Measurements from ENCODE around the gene PLA2R1.

PLA2R1 gene

GRCh38 chr2:159938395-159938794 lies 124.0 kb downstream of the PLA2R1 start:
- TF ChIP-seq, protein P1, sequence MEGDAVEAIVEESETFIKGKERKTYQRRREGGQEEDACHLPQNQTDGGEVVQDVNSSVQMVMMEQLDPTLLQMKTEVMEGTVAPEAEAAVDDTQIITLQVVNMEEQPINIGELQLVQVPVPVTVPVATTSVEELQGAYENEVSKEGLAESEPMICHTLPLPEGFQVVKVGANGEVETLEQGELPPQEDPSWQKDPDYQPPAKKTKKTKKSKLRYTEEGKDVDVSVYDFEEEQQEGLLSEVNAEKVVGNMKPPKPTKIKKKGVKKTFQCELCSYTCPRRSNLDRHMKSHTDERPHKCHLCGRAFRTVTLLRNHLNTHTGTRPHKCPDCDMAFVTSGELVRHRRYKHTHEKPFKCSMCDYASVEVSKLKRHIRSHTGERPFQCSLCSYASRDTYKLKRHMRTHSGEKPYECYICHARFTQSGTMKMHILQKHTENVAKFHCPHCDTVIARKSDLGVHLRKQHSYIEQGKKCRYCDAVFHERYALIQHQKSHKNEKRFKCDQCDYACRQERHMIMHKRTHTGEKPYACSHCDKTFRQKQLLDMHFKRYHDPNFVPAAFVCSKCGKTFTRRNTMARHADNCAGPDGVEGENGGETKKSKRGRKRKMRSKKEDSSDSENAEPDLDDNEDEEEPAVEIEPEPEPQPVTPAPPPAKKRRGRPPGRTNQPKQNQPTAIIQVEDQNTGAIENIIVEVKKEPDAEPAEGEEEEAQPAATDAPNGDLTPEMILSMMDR (conservative IDR thresholded peaks at IDR 0.05; ENCODE audit: control insufficient read depth, insufficient read depth, low read depth, low read length), result no peak
- H3K4me3 ChIP-seq (ENCODE audit: control insufficient read depth, low read depth, low read length), result no peak overlapping the region
- DNase-seq (ENCODE audit: low read depth), result no peak

DNA sequence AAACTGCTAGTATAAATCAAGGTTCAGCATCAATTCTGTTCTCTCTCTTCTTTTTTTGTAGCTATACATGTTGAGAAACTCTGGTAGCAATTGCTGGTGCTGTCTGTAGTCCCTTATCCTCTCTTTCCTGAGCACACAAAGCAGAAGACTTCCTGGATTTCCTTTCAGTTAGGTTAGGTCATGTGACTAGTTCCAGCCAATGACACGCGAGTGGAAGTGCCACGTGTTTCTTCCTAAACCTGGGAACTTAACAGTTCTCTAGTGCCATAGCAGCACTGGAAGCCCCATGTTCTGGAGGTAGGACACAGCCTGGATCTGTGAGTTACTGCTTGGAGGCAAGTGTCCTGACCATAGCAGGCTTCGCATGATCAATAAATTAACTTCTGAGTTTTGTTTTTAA lies 125.9 kb downstream of the PLA2R1 start:
- TF ChIP-seq, protein P1 (conservative IDR thresholded peaks at IDR 0.05; ENCODE audit: control insufficient read depth, insufficient read depth, low read depth, low read length), result no peak
- no peak overlapping the region for H3K4me3 ChIP-seq (ENCODE audit: control insufficient read depth, low read depth, low read length)
- DNase-seq (ENCODE audit: low read depth), result no peak

GRCh38 chr2:159933727-159934049 lies 128.7 kb downstream of the PLA2R1 start:
- DNase-seq (ENCODE audit: low read depth), result no peak
- TF ChIP-seq, protein P1 (conservative IDR thresholded peaks at IDR 0.05; ENCODE audit: control insufficient read depth, insufficient read depth, low read depth, low read length), result no peak
- H3K4me3 ChIP-seq (ENCODE audit: control insufficient read depth, low read depth, low read length), result no peak overlapping the region

DNA sequence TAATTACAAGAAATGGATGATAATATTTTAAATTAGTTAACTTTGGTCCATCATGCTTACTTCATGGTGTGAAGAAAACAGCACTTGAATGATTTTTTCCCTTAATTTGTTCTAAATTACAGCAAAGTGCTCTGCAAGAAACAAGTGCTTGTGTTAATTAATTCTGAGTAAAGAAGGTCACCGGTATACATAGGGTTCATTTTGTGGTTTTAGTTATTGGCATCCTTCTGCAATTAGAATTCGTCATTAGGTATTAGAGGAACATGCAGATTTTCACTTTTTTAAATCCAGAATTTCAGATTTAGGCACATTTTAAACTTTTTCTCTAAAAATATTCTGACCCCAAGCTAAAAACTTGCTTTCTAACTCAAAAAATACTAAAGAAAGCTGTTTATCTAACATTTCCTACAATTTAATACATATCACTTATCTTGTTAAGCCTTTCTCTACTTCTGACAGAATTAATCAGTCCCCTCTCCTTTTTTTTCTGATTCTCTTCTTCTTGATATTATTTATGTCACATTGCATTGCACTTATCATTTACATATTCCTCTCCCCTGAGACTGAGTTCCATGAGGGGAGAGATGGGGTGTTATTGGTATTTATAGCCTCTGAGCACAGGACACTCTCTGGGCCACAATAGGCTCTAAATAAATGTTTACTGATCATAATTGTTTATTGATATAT lies 129.2 kb downstream of the PLA2R1 start:
- DNase-seq (ENCODE audit: low read depth), result no peak
- TF ChIP-seq, protein P1 (conservative IDR thresholded peaks at IDR 0.05; ENCODE audit: control insufficient read depth, insufficient read depth, low read depth, low read length), result no peak
- H3K4me3 ChIP-seq (ENCODE audit: control insufficient read depth, low read depth, low read length), result no peak overlapping the region

- DNase-seq (ENCODE audit: low read depth), result no peak
- no peak overlapping the region for H3K4me3 ChIP-seq (ENCODE audit: control insufficient read depth, low read depth, low read length)
- TF ChIP-seq, protein P1 (conservative IDR thresholded peaks at IDR 0.05; ENCODE audit: control insufficient read depth, insufficient read depth, low read depth, low read length), result no peak
Measured at GRCh38 chr2:159926695-159927094, 135.7 kb downstream of the PLA2R1 start.

GRCh38 chr2:159925975-159926374 lies 136.4 kb downstream of the PLA2R1 start:
- no peak overlapping the region for H3K4me3 ChIP-seq (ENCODE audit: control insufficient read depth, low read depth, low read length)
- TF ChIP-seq, protein P1 (conservative IDR thresholded peaks at IDR 0.05; ENCODE audit: control insufficient read depth, insufficient read depth, low read depth, low read length), result no peak
- no peak for DNase-seq (ENCODE audit: low read depth)

GRCh38 chr2:159922563-159922962 lies 139.9 kb downstream of the PLA2R1 start:
- TF ChIP-seq, protein P1 (conservative IDR thresholded peaks at IDR 0.05; ENCODE audit: control insufficient read depth, insufficient read depth, low read depth, low read length), result no peak
- H3K4me3 ChIP-seq (ENCODE audit: control insufficient read depth, low read depth, low read length), result no peak overlapping the region
- peak; percentile 61 for DNase-seq (ENCODE audit: low read depth)

Measured in fibroblast of mammary gland (primary cell).